GM21529 (cell line): ENCODE data around the gene TRUB1.
"Not testable (repeated sequence)": the region's sequence is repeated elsewhere in the genome, so short reads cannot be mapped to it uniquely, and the experiment has no call there.

Experiments
- ATAC-seq: cut with Tn5 transposase; IDR thresholded peaks from one replicate; pipeline ENCODE4 v1.9.1; 2021; ENCODE audit not compliant: unreplicated experiment

Gene TRUB1

DNA sequence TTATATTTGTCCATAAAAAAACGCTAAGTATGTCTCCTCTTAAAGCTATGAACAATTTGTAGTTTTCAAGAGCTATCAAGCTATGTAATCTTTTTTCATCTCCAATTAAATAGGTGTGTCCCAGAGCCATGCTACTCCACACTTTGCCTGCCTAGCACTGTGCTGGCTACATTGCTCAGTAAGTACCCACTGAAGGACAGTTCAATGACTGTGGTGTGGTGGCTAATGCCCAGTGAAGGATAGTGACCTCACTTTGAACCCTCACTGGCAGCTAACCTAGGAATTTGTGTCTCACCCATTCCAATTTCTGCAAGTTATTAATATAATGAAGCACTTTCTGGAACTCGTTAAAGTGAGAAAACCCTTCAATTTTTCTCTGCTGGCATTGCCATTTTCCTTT is 14.4 kb upstream of the TRUB1 start:
- no peak for ATAC-seq

- ATAC-seq: peak; percentile 94
These were observed 12.1 kb upstream of the TRUB1 start for GRCh38 chr10:114925587-114926586.

DNA sequence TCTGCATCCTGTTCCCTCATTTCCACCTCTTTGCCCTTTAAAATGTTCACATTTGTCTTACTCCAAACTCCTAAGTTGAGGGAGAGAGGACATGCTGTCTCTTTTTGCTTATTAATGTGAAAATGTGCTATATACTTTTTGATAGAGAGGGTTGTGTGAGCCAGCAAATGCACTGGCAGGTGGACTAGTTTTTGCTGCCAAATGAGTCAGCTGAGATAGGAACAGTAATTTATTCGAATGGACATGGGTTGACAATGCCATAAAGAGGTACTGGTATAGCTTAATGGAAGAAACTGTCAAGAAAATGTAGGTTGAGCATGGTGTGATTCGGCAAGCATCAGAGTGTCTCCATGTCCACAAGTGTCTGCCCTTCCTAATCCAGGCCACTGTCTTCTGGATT is 9.2 kb upstream of the TRUB1 start:
- no peak for ATAC-seq

DNA sequence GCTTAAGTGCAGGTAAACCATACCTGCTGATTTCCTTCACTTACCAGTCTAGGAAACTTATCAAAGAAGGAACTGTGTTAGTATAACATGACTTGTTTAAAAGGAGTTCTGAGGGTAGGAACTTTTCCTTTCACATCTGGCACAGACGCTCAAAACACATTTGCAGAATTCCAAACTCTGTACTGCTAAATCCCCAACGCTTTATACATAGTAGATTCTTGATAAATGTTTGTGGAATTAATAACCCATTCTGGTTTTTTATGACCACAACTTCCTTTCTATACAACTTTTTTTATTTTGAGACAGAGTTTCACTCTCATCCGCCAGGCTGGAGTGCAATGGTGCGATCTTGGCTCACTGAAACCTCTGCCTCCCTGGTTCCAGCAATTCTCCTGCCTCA is 7.7 kb upstream of the TRUB1 start:
- no peak for ATAC-seq

- ATAC-seq: no peak
These were observed 6.8 kb upstream of the TRUB1 start for GRCh38 chr10:114931072-114931679.

DNA sequence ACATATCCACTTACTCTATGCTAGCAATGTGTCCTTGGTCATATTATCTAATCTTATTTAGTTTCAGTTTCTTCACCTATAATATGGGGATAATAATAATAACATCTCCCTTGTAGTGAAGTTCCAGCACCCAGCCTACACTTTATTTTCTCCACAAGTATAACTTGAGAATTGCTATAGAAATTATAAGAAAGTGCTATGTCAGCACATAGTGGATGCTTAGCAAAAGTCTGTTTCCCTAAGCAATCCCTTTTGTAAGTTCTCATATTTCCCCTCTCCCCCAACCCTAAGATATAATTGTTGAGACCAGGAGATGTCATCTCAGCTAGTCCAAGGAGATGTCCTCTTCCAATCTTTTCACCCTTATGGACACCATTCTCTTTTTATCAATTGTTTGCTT is 5.8 kb upstream of the TRUB1 start:
- no peak for ATAC-seq

- ATAC-seq: no peak
These were observed 5.0 kb upstream of the TRUB1 start for GRCh38 chr10:114932945-114933344.

DNA sequence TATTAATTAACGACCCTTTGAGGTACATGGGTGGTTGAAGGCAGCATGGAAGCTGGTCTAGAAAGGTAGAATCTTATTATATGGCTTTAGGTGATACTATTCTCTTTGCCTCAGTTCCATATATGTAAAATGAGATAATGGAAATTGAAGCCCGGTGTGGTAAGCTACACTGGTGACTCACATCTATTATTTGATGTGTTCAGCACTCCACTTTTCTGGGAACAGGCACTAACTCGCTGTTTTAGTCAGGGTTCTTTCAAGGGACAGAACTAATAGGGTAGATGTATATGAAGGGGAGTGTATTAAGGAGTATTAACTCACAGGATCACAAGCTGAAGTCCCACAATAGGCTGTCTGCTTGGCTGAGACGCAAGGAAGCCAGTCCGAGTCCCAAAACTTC is 4.4 kb upstream of the TRUB1 start:
- no peak for ATAC-seq

- not testable (repeated sequence) for ATAC-seq
These were observed 4.0 kb upstream of the TRUB1 start for GRCh38 chr10:114933995-114934394.

DNA sequence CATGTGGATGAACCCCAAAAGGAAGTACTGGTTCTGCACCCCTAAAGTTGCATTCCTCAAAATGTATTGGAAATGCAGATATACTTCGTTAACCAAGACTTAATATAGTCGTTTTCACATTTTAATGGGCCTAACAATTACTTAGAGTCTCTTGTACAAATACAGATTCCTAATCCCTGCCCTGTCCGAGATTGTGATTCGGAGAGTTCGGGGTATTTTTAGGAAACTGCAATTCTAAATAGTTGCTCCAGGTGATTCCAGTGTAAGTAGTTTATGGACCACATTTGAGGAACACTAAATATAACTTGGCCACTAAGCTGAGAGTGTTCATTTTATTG is 830 bp downstream of the TRUB1 start:
- no peak for ATAC-seq

DNA sequence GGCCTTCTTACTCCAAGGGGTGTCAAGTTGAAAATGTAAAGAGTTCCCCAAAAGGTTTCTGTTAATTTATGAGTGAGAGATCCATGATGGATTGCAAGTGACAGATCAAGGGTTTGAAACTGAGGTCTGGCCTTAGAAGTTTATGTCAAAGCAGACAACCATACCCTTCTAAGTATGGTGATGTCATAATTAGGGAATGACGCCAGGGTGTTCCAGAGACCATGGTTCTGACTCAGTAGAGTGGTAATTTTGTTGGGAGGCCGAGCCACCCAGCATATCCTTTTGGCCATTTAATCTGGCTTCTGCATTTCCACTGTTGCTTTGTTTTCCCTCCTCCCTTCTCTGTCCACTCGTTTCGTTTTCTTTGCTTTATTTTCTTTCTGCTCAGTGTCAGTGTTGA is 2.7 kb downstream of the TRUB1 start:
- ATAC-seq: no peak

DNA sequence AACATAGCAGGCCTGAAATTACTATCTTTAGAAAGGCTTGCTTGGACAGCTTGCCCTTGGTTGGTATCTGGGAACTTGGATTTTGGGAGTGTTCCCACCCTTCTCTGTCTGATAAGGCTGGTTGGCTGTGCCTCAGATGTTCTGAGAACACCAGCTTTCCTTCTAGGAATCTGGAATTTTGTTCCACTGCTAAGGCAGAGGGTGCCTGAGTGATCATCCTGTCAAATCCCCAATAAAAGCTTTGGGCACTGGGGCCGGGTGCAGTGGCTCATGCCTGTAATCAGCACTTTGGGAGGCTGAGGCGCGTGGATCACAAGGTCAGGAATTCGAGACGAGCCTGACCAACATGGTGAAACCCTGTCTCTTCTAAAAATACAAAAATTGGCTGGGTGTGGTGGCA is 5.0 kb downstream of the TRUB1 start:
- ATAC-seq: no peak

GRCh38 chr10:114953047-114953446 is 15.1 kb downstream of the TRUB1 start:
- ATAC-seq: peak; percentile 86

DNA sequence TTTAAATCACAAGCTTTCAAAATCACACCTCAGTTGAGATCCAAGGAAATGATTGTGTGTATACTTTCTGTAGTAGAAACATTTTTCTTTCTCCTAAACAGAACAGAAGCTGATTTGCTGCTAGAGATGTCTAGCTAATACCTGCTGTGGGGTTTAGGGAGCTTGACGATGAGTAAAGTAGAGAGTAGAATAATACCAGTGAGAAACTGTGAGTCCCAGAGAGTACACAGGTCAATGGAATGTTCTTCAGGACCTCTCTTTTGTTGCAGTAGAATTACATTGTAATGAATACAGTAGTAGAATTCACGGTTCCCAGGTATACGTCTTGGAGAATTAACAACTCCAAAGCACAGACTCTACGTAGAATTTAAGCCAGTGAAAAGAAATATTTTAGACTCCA is 18.0 kb downstream of the TRUB1 start:
- no peak for ATAC-seq

GRCh38 chr10:114956466-114956865 is 18.5 kb downstream of the TRUB1 start:
- peak; percentile 46 for ATAC-seq

DNA sequence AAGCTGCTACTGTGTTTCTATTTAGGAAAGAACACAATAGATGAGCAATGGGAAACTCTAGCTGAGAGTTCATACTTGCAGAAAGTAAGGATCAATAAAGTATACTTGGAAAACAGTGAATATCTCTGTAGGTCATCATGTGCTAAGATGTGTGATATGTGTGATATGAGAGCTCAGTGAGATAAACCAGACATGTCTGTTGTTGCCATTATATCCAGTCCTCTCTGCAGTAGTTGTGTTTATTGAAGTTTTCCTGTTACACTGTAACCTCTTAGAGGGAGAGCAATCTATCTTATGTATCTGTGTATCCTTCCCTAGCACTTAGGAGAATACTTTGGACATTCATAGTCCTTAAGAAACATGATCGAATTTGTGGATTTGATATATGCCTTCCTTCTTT is 19.1 kb downstream of the TRUB1 start:
- no peak for ATAC-seq

- no peak for ATAC-seq
These were observed 19.7 kb downstream of the TRUB1 start for GRCh38 chr10:114957673-114958072.

GRCh38 chr10:114962441-114962840 is 24.4 kb downstream of the TRUB1 start:
- no peak for ATAC-seq

GRCh38 chr10:114963908-114964307 is 25.9 kb downstream of the TRUB1 start:
- no peak for ATAC-seq

- no peak for ATAC-seq
These were observed 29.1 kb downstream of the TRUB1 start for GRCh38 chr10:114967071-114967470.

- no peak for ATAC-seq
These were observed 32.5 kb downstream of the TRUB1 start for GRCh38 chr10:114970515-114970914.

DNA sequence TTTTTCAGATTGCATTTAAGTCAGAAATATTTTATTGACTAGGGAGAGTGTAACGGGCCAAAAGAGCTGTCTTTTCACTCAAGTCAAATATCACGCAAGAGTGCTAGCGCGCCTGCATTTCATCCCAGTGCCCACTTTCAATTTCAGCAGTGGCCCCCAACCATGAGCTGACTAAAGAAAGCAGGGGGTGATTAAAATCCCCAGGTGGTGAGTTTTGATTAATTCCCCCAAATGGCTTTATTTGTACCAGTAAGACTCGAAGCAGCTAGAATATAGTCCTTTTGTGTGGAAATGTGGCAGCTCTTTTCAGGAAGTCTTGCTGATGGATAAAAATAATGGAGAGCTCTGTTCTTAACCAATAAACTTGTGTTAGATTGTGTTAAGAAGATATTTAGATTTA is 35.3 kb downstream of the TRUB1 start:
- no peak for ATAC-seq

DNA sequence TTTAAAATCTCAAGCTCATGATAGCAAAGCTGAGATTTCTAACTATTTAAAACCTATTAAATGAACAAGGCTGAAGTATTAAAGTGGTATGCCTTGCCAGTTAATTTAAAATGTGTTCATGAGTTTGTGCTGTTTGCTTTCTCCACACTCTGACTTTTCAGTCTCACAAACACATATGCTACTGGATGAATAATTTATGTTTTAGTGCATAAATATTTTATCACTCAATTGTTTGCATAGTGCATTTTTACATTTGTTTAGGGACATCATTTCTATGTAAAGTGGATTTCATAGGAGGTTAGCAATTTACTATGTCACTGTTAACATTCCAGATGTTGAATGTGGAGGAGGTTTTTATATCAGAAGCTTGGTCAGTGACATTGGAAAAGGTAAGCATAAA is 36.0 kb downstream of the TRUB1 start:
- no peak for ATAC-seq
